T-helper 2 cell treated with Interferon-gamma antibody and Interleukin-4, amounts not matched to agents 5 μg/mL and 100 μg/mL, for 36 hours (primary cell): Measurements from ENCODE around the gene USP4.
"Not testable (repeated sequence)": the region's sequence is repeated elsewhere in the genome, so short reads cannot be mapped to it uniquely, and the experiment has no call there.

ENCODE experiments used
- DNase-seq: peaks from one replicate; pipeline ENCODE4 v3.0.0; 2021; ENCODE audit warnings: low spot score
- H3K27ac Mint-ChIP-seq: one replicate; pipeline ENCODE4 v1.8.0; 2021; ENCODE audit warnings: mild to moderate bottlenecking, mixed read lengths
- H3K27me3 Mint-ChIP-seq: one replicate; pipeline ENCODE4 v1.8.0; 2021; ENCODE audit warnings: low read depth, mixed read lengths
- H3K36me3 Mint-ChIP-seq: one replicate; pipeline ENCODE4 v1.8.0; 2021; ENCODE audit warnings: low read depth, mixed read lengths
- H3K4me1 Mint-ChIP-seq: one replicate; pipeline ENCODE4 v1.8.0; 2021; ENCODE audit warnings: low read depth, mixed read lengths
- H3K4me3 Mint-ChIP-seq: one replicate; pipeline ENCODE4 v1.8.0; 2022; ENCODE audit warnings: mild to moderate bottlenecking, moderate library complexity, mixed read lengths
- H3K9me3 Mint-ChIP-seq: one replicate; pipeline ENCODE4 v1.8.0; 2021; ENCODE audit warnings: mixed read lengths

The USP4 gene

DNA sequence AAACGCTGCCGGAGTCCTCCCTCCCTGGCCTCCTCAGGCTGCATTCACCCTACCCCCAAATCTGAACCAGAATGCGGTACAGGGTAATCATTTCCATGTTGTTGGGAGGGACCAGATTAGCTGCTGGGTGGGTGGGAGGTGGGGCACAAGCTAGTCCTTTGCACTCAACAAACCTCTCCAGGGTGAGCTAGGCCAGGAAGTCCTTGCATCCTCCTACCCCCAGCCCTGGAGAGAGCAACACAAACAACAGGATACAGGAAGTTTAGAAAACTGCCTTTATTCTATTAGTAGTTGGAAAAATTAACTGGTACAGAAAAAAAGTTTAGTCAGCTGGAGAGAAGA is 19.0 kb upstream of the USP4 start:
- Mint-ChIP-seq H3K36me3 (peaks cover 68% of the 10 kb centered on the region), H3K9me3 (no peaks in the 10 kb centered on the region), H3K4me3 (peak overlapping the region; percentile 88), H3K27ac (peak overlapping the region; percentile 85), H3K4me1 (peaks cover 34% of the 10 kb centered on the region), H3K27me3 (no peaks in the 10 kb centered on the region)
- DNase-seq: no peak

- Mint-ChIP-seq H3K27ac (peak within 1 kb of the TSS; percentile 86), H3K27me3 (no peaks in the 10 kb centered on the region), H3K9me3 (no peaks in the 10 kb centered on the region), H3K4me1 (peaks cover 34% of the 10 kb centered on the region), H3K36me3 (peaks cover 66% of the 10 kb centered on the region), H3K4me3 (peak within 1 kb of the TSS; percentile 88)
- peak; percentile 91 for DNase-seq
Measured at GRCh38 chr3:49358217-49358883, 18.5 kb upstream of the USP4 start, which contains the start of gene GPX1. TSS of gene GPX1 (minus strand) at chr3:49358353. CDS start at chr3:49358278, 75 bp downstream.

DNA sequence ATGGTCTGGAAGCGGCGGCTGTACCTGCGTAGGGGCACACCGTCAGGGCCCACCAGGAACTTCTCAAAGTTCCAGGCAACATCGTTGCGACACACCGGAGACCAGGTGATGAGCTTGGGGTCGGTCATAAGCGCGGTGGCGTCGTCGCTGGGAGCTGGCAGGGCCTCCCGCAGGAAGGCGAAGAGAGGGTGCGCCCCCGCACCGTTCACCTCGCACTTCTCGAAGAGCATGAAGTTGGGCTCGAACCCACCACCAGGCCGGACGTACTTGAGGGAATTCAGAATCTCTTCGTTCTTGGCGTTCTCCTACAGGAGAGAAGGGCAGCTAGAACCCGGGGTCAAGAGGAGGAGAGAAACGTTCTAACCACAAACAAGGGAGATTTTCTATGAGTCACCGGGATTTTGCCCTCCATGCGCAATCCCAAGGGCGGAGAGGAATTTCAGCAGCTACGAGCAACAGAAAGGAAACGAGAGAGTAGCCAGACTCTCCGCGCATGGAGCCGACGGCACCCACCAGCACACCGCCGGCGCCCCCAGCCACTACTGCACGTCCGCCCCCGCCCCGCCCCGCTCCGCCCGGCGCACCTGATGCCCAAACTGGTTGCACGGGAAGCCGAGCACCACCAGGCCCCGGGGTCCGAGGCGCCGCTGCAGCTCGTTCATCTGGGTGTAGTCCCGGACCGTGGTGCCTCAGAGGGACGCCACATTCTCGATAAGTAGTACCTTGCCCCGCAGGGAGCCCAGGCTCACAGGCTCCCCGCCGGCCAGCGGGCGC is 17.8 kb upstream of the USP4 start:
- Mint-ChIP-seq H3K36me3 (peaks cover 62% of the 10 kb centered on the region), H3K27ac (peak overlapping the region; percentile 86), H3K4me3 (peak overlapping the region; percentile 88), H3K4me1 (peaks cover 36% of the 10 kb centered on the region)
- H3K27me3 Mint-ChIP-seq, H3K9me3 Mint-ChIP-seq: not testable (repeated sequence)
- peak; percentile 44 for DNase-seq

GRCh38 chr3:49357095-49357442 is 17.2 kb upstream of the USP4 start:
- Mint-ChIP-seq H3K4me1 (peaks cover 32% of the 10 kb centered on the region), H3K36me3 (peaks cover 57% of the 10 kb centered on the region), H3K4me3 (peak overlapping the region; percentile 88), H3K27ac (peak overlapping the region; percentile 86)
- DNase-seq, H3K9me3 Mint-ChIP-seq, H3K27me3 Mint-ChIP-seq: not testable (repeated sequence)

DNA sequence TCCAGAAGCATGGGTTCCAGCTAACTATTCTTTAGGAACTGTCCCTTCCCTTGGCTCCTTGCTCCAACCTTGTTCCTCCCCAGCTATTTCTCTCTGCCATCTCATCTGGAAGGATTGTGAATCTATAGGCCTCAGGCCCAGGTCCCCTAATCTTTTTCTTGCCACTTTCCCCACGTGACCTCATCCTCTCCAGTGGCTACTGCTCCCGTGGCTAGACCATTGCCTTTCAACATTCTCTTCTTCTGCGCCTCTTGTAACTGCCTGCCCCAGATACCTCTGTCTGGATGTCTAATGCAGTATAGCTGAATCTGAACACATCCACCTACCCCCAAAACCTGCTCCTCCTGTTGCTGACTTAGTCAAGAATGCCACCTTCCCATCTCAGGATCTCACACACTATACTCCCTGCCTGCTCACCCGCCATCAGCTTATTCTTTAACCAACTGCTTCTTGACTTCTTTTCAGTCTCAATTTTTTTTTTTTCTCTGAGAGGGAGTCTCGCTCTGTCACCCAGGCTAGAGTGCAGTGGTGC is 13.1 kb upstream of the USP4 start:
- Mint-ChIP-seq H3K36me3 (peaks cover 24% of the 10 kb centered on the region), H3K9me3 (no peaks in the 10 kb centered on the region), H3K27me3 (no peaks in the 10 kb centered on the region), H3K4me1 (peaks cover 19% of the 10 kb centered on the region), H3K27ac (no peak overlapping the region), H3K4me3 (no peak overlapping the region)
- no peak for DNase-seq

- H3K27ac Mint-ChIP-seq: no peak overlapping the region
- H3K4me1 Mint-ChIP-seq: peaks cover 16% of the 10 kb centered on the region
- no peak overlapping the region for H3K4me3 Mint-ChIP-seq
- peaks cover 20% of the 10 kb centered on the region for H3K36me3 Mint-ChIP-seq
- H3K27me3 Mint-ChIP-seq: no peaks in the 10 kb centered on the region
- DNase-seq: no peak
- H3K9me3 Mint-ChIP-seq: no peaks in the 10 kb centered on the region
Measured at GRCh38 chr3:49352281-49352680, 12.4 kb upstream of the USP4 start.

GRCh38 chr3:49351521-49352011 is 11.7 kb upstream of the USP4 start:
- Mint-ChIP-seq H3K36me3 (peaks cover 14% of the 10 kb centered on the region), H3K4me3 (no peak overlapping the region), H3K27me3 (no peaks in the 10 kb centered on the region), H3K27ac (peak overlapping the region; percentile 51), H3K9me3 (no peaks in the 10 kb centered on the region), H3K4me1 (peaks cover 12% of the 10 kb centered on the region)
- no peak for DNase-seq

GRCh38 chr3:49349348-49350114 is 9.7 kb upstream of the USP4 start:
- H3K27ac Mint-ChIP-seq: no peak overlapping the region
- DNase-seq: no peak

GRCh38 chr3:49348361-49348760 is 8.5 kb upstream of the USP4 start:
- not testable (repeated sequence) for H3K27me3 Mint-ChIP-seq, H3K27ac Mint-ChIP-seq, DNase-seq, H3K9me3 Mint-ChIP-seq, H3K4me3 Mint-ChIP-seq, H3K36me3 Mint-ChIP-seq
- peaks cover 12% of the 10 kb centered on the region for H3K4me1 Mint-ChIP-seq

More at GRCh38 chr3:49349348-49350114, 9.7 kb upstream of the USP4 start:
- Mint-ChIP-seq H3K4me3 (no peak overlapping the region), H3K27me3 (no peaks in the 10 kb centered on the region), H3K4me1 (peaks cover 12% of the 10 kb centered on the region), H3K9me3 (no peaks in the 10 kb centered on the region), H3K36me3 (peaks cover 5% of the 10 kb centered on the region)

- DNase-seq: no peak
- no peaks in the 10 kb centered on the region for H3K9me3 Mint-ChIP-seq
- H3K36me3 Mint-ChIP-seq: peaks cover 3% of the 10 kb centered on the region
- H3K27me3 Mint-ChIP-seq: no peaks in the 10 kb centered on the region
- H3K4me1 Mint-ChIP-seq: peaks cover 15% of the 10 kb centered on the region
- H3K27ac Mint-ChIP-seq: no peak overlapping the region
- no peak overlapping the region for H3K4me3 Mint-ChIP-seq
Measured at GRCh38 chr3:49346797-49347251, 7.0 kb upstream of the USP4 start.

- Mint-ChIP-seq H3K36me3 (peaks cover 7% of the 10 kb centered on the region), H3K4me1 (peaks cover 30% of the 10 kb centered on the region), H3K27ac (no peak overlapping the region), H3K4me3 (no peak overlapping the region), H3K27me3 (no peaks in the 10 kb centered on the region), H3K9me3 (no peaks in the 10 kb centered on the region)
- DNase-seq: no peak
Measured at GRCh38 chr3:49343163-49343562, 3.3 kb upstream of the USP4 start.

DNA sequence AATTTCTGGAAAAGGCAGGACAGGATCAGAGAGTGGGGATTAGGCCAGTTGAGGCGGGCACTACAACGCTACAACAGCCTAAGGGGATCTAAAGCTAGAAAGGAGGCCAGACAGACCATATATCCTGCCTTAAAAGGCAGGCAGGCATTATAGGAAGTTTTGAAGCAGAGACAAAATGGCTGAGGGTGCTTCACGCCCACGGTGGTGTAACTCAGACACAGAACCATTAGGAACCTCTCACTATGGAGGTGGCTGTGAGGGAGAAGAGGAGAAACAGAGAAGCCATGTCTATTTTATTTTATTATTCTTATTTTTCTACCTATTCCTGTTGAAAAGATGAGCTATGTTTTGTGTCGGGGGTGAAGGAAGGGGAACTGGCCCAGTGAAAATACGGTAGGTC is 2.1 kb upstream of the USP4 start:
- Mint-ChIP-seq H3K27ac (peak overlapping the region; percentile 92), H3K9me3 (no peaks in the 10 kb centered on the region), H3K27me3 (no peaks in the 10 kb centered on the region), H3K4me1 (peaks cover 32% of the 10 kb centered on the region), H3K4me3 (peak overlapping the region; percentile 49), H3K36me3 (peaks cover 10% of the 10 kb centered on the region)
- DNase-seq: no peak

GRCh38 chr3:49339581-49339940 is 292 bp downstream of the USP4 start:
- Mint-ChIP-seq H3K4me1 (peaks cover 32% of the 10 kb centered on the region), H3K9me3 (no peaks in the 10 kb centered on the region), H3K36me3 (peaks cover 18% of the 10 kb centered on the region), H3K27me3 (no peaks in the 10 kb centered on the region), H3K27ac (peak overlapping the region; percentile 96), H3K4me3 (peak overlapping the region; percentile 94)
- no peak for DNase-seq
